Muscle of leg (tissue), 16 donors: ENCODE data around the gene TSNAX. TPM values are rescaled to one million over a fixed set of nuclear protein-coding genes. Genes with fewer than 3 reads are reported as not detected.

Experiments used
- DNase-seq: peaks from one replicate; pipeline ENCODE4 v3.0.0; 2013
- H3K27ac ChIP-seq: one replicate; pipeline ENCODE4 v1.5.1; 2013; ENCODE audit warnings: mild to moderate bottlenecking, low read length, control low read depth
- H3K27me3 ChIP-seq: one replicate; pipeline ENCODE4 v1.6.1; 2013; ENCODE audit warnings: low read length; ENCODE audit not compliant: control insufficient read depth, insufficient read depth
- H3K36me3 ChIP-seq: one replicate; pipeline ENCODE4 v1.6.1; 2013; ENCODE audit warnings: low read length; ENCODE audit not compliant: control insufficient read depth, insufficient read depth
- H3K4me1 ChIP-seq: one replicate; pipeline ENCODE4 v1.6.1; 2013; ENCODE audit warnings: low read length; ENCODE audit not compliant: control insufficient read depth, insufficient read depth
- H3K4me3 ChIP-seq: one replicate; pipeline ENCODE4 v1.5.1; 2013; ENCODE audit warnings: low read length, control low read depth
- H3K9me3 ChIP-seq: replicated peaks from 2 replicates; pipeline ENCODE4 v1.6.1; 2013; ENCODE audit warnings: low read depth, low read length; ENCODE audit not compliant: control insufficient read depth
- WGBS: methylation state at CpG from one replicate; pipeline ENCODE4 v1.1.5; 2013; ENCODE audit warnings: missing lambda C conversion rate; ENCODE audit not compliant: insufficient coverage; 5-methylcytosine and 5-hydroxymethylcytosine counted together
- long read RNA-seq, 11 donors: transcript quantifications; one replicate each; lab custom pipeline, GENCODE V29; 2026
- polyA plus RNA-seq, 8 donors: library from polyadenylated mRNA; unstranded; fragments of 120-200 nt; gene quantifications; one replicate each; pipeline versions ENCODE4 v1.2.1 to v1.2.3, GENCODE V29; 2013; ENCODE audit warnings: inconsistent platforms in 1 of 8, low replicate concordance in 1 of 8; ENCODE audit not compliant: insufficient read length in 8 of 8, insufficient read depth in 1 of 8
- total RNA-seq: library from RNA; stranded (reverse); fragments of 120-200 nt; gene quantifications from one replicate; pipeline ENCODE4 v1.2.4, GENCODE V29; 2013

Gene TSNAX, protein sequence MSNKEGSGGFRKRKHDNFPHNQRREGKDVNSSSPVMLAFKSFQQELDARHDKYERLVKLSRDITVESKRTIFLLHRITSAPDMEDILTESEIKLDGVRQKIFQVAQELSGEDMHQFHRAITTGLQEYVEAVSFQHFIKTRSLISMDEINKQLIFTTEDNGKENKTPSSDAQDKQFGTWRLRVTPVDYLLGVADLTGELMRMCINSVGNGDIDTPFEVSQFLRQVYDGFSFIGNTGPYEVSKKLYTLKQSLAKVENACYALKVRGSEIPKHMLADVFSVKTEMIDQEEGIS
- total RNA-seq, result 34.7 TPM
- 10 to 100 TPM; 23.0 to 33.1 (median 30.1) TPM for polyA plus RNA-seq
- long read RNA-seq, donor 1, transcript TSNAX-201 (6 exons, 2,650 nt), result major isoform, 5 of 6 reads
- long read RNA-seq, donor 1, partial matches to known transcripts, result 0 of 6 reads
- long read RNA-seq, donor 1, other reads (novel, unspliced or antisense), result 0 of 6 reads
- long read RNA-seq, donor 2, partial matches to known transcripts, result 0 of 4 reads
- long read RNA-seq, donor 2, other reads (novel, unspliced or antisense), result 0 of 4 reads
- long read RNA-seq, donor 3, transcript TSNAX-201 (6 exons, 2,650 nt), result major isoform, 7 of 7 reads
- long read RNA-seq, donor 3, partial matches to known transcripts, result 0 of 7 reads
- long read RNA-seq, donor 3, other reads (novel, unspliced or antisense), result 0 of 7 reads
- long read RNA-seq, donor 4, transcript TSNAX-201 (6 exons, 2,650 nt), result major isoform, 10 of 10 reads
- long read RNA-seq, donor 4, partial matches to known transcripts, result 0 of 10 reads
- long read RNA-seq, donor 4, other reads (novel, unspliced or antisense), result 0 of 10 reads
- long read RNA-seq, donor 5, transcript TSNAX-201 (6 exons, 2,650 nt), result major isoform, 20 of 20 reads
- long read RNA-seq, donor 5, partial matches to known transcripts, result 0 of 20 reads
- long read RNA-seq, donor 5, other reads (novel, unspliced or antisense), result 0 of 20 reads
- long read RNA-seq, donor 6, transcript TSNAX-201 (6 exons, 2,650 nt), result major isoform, 20 of 20 reads
- long read RNA-seq, donor 6, partial matches to known transcripts, result 0 of 20 reads
- long read RNA-seq, donor 6, other reads (novel, unspliced or antisense), result 0 of 20 reads
- long read RNA-seq, donor 7, transcript TSNAX-201 (6 exons, 2,650 nt), result major isoform, 15 of 15 reads
- long read RNA-seq, donor 7, partial matches to known transcripts, result 0 of 15 reads
- long read RNA-seq, donor 7, other reads (novel, unspliced or antisense), result 0 of 15 reads
- long read RNA-seq, donor 8, transcript TSNAX-201 (6 exons, 2,650 nt), result major isoform, 6 of 11 reads
- long read RNA-seq, donor 8, partial matches to known transcripts, result 5 of 11 reads
- long read RNA-seq, donor 8, other reads (novel, unspliced or antisense), result 0 of 11 reads
- long read RNA-seq, donor 9, transcript TSNAX-201 (6 exons, 2,650 nt), result major isoform, 7 of 7 reads
- long read RNA-seq, donor 9, partial matches to known transcripts, result 0 of 7 reads
- long read RNA-seq, donor 9, other reads (novel, unspliced or antisense), result 0 of 7 reads
- long read RNA-seq, donor 10, transcript TSNAX-201 (6 exons, 2,650 nt), result major isoform, 13 of 13 reads
- long read RNA-seq, donor 10, partial matches to known transcripts, result 0 of 13 reads
- long read RNA-seq, donor 10, other reads (novel, unspliced or antisense), result 0 of 13 reads
- long read RNA-seq, donor 11, transcript TSNAX-201 (6 exons, 2,650 nt), result major isoform, 7 of 7 reads
- long read RNA-seq, donor 11, partial matches to known transcripts, result 0 of 7 reads
- long read RNA-seq, donor 11, other reads (novel, unspliced or antisense), result 0 of 7 reads

DNA sequence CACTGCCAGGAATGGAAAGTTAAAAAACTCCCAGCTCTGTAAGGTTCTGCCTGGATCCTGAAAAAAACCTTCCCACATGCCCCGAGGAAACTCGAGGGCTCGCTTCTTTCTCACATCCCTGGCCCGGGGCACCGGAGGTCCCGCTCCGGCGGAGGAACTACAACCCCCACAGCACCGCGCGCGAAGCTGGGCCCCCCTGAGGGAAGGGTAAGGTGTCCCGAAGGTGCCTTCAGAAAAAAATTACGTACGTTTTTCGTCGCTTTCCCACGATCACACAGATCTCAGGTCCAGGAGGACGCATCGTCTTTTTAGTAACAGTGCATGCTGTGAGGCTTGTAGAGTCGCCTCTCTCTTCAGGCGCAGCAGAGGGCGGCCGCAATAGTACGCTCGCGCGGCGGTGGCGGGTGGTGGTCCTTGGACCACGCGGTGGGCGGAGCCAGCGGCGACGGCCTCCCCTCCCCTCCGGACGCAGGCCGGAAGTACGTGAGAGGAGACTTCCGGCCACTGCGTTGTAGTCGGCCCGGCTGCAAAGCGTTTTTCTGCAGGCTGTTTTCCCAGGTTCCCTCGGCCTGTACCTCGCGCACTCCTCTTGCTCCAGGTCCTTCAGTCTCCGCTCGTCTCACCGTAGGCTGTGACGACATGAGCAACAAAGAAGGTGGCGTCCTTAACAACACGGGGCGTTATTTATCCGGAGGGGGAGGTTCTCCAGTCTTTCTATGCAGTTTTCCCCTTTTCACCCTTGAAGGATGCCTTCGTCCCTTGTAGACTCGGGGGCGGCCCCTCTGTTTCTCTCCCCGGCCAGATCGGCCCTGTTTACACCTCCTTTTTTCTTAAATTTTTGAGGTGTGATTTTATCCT lies at the start of gene TSNAX:
TSS of gene TSNAX (plus strand) at position 498 of the 858 bp plus-strand sequence. CDS start at position 640, 142 bp downstream.
- Histone ChIP-seq H3K4me3 (peak within 1 kb of the TSS; percentile 85), H3K4me1 (peaks cover 10% of the 10 kb centered on the region), H3K9me3 (no peaks in the 10 kb centered on the region), H3K36me3 (peaks cover 4% of the 10 kb centered on the region), H3K27me3 (no peaks in the 10 kb centered on the region), H3K27ac (peak within 1 kb of the TSS; percentile 95)
- DNase-seq, result peak; percentile 98
- under 1% methylated on average over 43 of the region's 61 CpGs for WGBS

DNA sequence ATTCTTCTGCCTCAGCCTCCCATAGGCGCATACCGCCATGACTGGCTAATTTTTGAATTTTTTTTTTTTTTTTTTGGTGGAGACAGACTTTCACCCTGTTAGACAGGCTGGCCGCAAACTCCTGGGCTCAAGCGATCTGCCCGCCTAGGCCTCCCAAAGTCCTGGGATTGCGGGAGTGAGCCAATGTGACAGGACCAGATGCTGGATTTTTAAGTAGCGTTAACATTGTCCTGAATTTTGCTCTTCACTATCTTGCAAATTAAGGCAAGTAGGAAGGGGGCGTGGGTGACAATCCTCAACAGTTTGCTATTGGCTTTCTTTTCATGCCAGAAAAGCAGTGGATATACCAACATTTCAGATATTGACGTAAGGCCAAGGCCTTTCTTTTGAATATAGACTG lies 49.7 kb upstream of the TSNAX start:
- Histone ChIP-seq H3K9me3 (no peaks in the 10 kb centered on the region), H3K36me3 (no peaks in the 10 kb centered on the region), H3K27me3 (no peaks in the 10 kb centered on the region), H3K4me3 (no peak overlapping the region), H3K27ac (no peak overlapping the region), H3K4me1 (no peaks in the 10 kb centered on the region)
- DNase-seq, result no peak
- 83% methylated on average over 4 of the region's 9 CpGs for WGBS

DNA sequence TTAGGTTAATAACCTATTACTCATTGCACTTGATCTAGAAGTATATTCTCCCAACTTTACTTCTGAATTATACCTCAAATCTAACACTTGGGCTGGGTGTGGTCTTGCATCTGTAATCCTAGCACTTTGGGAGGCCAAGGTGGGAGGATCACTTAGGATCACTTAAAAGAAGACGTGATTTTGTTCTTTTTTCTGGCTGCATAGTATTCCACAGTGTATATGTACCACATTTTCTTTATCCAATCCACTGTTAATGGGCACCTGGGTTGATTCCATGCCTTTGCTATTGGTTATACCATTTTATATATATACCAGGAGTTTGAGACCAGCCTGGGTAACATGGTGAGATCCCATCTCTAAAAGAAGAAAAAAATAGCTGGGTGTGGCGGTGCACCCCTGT lies 48.5 kb upstream of the TSNAX start:
- H3K27me3 ChIP-seq, result no peaks in the 10 kb centered on the region
- H3K4me3 ChIP-seq, result no peak overlapping the region
- H3K36me3 ChIP-seq, result no peaks in the 10 kb centered on the region
- DNase-seq, result no peak
- H3K4me1 ChIP-seq, result no peaks in the 10 kb centered on the region
- H3K9me3 ChIP-seq, result no peaks in the 10 kb centered on the region
- WGBS, result no CpG with 5 or more reads among the region's 2 CpGs
- H3K27ac ChIP-seq, result no peak overlapping the region

DNA sequence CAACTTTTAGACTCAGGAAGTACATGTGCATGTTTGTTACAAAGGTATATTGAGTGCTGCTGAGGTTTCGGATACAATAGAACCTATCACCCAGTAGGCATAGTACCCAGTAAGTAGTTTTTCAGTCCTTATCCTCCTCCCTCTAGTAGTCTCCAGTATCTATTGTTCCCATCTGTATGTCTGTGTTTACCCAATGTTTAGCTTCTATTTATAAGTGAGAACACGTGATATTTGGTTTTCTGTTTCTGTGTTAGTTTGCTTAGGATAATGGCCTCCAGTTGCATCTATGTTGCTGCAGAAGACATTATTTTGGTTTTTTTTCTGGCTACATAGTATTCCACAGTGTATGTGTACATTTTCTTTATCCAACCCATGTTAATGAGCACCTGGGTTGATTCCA lies 47.2 kb upstream of the TSNAX start:
- WGBS, result no CpG with 5 or more reads among the region's 2 CpGs

DNA sequence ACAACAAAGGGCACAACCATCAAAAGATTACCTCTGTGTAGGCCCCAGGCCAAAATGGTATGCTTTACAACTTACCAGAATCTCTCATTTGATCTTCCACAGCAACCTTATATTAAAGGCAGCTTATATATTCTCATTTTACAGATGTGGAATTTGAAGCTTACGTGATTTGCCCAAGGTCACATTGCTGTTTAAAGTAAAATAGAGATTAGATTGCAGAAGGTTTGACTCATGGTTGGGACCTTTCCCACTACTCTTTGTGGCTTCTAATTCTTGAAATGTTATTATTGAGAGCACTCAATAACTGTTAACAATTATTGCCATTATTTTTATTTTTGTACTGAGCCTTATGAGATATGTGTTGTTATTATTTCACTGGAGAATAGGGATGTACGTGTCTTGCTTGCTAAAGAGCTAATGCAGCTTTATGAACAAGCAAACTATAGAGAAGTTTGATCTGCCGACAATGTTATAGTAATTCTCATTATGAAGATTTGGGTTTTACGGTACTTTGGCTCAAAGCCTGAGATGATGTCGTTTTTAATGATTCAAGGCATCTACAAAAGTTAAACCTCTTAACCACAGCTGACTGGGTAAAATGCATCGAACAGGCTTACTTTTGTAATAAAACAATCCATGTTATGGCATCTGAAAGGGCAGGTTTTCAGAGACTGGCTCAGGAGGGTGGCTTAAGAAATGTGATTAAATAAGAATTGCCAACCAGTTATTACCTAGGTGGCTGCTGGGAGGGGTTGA lies 43.3 kb upstream of the TSNAX start:
- WGBS, result no CpG with 5 or more reads among the region's 6 CpGs
- H3K4me3 ChIP-seq, result no peak overlapping the region
- H3K36me3 ChIP-seq, result no peaks in the 10 kb centered on the region
- no peak overlapping the region for H3K27ac ChIP-seq
- H3K9me3 ChIP-seq, result no peaks in the 10 kb centered on the region
- no peaks in the 10 kb centered on the region for H3K27me3 ChIP-seq
- H3K4me1 ChIP-seq, result no peaks in the 10 kb centered on the region
- no peak for DNase-seq

More for the DNA sequence above, 47.2 kb upstream of the TSNAX start:
- Histone ChIP-seq H3K27ac (no peak overlapping the region), H3K9me3 (no peaks in the 10 kb centered on the region), H3K27me3 (no peaks in the 10 kb centered on the region), H3K4me1 (no peaks in the 10 kb centered on the region), H3K4me3 (no peak overlapping the region), H3K36me3 (no peaks in the 10 kb centered on the region)
- no peak for DNase-seq

DNA sequence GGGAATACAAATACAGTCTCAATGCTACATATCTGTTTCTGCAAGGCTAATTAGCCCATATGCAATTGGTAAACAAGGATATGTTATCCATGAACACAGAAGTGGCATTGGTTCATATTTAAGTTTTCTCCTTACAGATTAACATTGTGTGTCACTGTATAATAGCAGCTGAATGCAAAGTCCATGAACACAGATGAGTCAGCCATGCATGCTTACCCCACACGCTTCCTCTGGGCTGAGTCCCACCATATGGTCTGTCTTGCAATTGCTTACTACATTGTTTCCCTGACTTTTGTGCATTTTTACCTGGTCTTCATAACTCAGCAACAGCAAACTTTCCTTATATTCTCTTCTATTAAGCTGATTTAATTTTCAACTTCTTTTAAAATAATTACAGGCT lies 41.5 kb upstream of the TSNAX start:
- Histone ChIP-seq H3K27me3 (no peaks in the 10 kb centered on the region), H3K9me3 (no peaks in the 10 kb centered on the region), H3K4me3 (no peak overlapping the region), H3K27ac (no peak overlapping the region), H3K4me1 (no peaks in the 10 kb centered on the region), H3K36me3 (no peaks in the 10 kb centered on the region)
- DNase-seq, result no peak
- WGBS, result 50% methylated on average over 1 of the region's 1 CpG

DNA sequence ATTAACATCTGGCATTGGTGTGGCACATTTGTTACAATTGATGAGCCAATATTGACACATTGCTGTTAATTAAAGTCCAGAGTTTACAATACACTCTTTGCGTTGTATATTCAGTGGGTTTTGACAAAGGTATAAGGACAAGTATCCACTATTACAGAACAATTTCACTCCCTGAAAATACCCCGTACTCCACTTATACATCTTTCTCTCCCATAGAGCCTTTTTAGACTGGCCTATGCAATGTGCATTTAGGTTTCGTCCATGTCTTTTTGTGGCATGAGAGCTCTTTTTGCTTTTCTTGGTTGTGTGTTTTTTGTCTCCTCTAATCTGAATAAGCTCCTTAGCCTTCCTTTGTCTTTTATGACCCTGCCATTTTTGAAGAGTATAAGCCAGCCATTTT lies 40.6 kb upstream of the TSNAX start:
- Histone ChIP-seq H3K9me3 (no peaks in the 10 kb centered on the region), H3K27me3 (no peaks in the 10 kb centered on the region), H3K4me3 (no peak overlapping the region), H3K36me3 (no peaks in the 10 kb centered on the region), H3K27ac (no peak overlapping the region), H3K4me1 (no peaks in the 10 kb centered on the region)
- no peak for DNase-seq
- WGBS, result no CpG with 5 or more reads among the region's 3 CpGs

DNA sequence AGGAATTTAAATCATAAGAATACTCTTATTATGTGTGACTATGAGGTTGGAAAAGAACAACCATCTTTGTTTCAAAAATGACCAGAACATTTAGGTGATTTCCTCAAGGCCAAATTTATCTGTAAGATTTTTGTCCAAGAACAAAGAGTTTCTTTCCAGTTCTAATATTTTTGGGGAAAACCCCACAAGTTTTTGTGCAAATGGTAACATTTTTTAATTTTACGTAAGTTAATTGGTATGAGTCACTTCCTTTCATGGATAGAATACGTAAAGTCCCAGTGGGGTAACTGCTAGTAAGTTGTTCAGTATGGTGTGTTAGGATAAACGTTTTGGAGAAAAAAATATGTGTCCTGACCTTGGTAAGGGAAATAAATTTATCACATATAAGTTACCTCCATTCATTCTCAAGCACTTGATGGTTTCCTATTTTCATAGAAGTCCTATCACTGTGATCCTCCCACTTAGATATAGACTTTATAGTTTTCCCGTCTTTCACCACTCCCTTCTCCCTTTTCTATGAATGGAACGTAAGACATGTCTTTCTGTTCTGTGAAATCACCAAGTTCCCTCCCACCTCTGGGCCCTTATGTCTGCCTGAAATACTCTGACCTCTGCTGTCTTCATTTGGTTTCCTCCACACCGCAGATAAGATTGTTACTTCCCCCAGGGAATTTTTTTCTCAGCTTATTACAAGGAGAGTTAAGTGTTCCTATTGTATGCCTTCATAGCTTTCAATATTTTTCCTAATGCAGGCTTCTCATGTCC lies 34.9 kb upstream of the TSNAX start:
- peaks cover 4% of the 10 kb centered on the region for H3K9me3 ChIP-seq
- no peaks in the 10 kb centered on the region for H3K36me3 ChIP-seq
- no peak overlapping the region for H3K27ac ChIP-seq
- no peak for DNase-seq
- H3K4me1 ChIP-seq, result no peaks in the 10 kb centered on the region
- 56% methylated on average over 2 of the region's 6 CpGs for WGBS
- H3K27me3 ChIP-seq, result no peaks in the 10 kb centered on the region
- H3K4me3 ChIP-seq, result no peak overlapping the region
